Vagina (tissue), 2 donors: ENCODE results near the gene GNPTG.

Experiments
- CTCF ChIP-seq, 3 experiments: fragments of 450-650 bp in 2 of 3; fragments of 200-600 bp in 1 of 3; sonication (generic) in 1 of 3; IDR thresholded peaks; one replicate each; pipeline ENCODE4 v1.5.1; 2017 to 2019; ENCODE audit warnings: antibody characterized with exemption in 3 of 3, mild to moderate bottlenecking in 2 of 3, moderate library complexity in 2 of 3
- POLR2A ChIP-seq, 2 donors: fragments of 450-650 bp; IDR thresholded peaks; one replicate each; pipeline ENCODE4 v1.6.1; 2017; ENCODE audit warnings: antibody characterized with exemption in 2 of 2, mild to moderate bottlenecking in 2 of 2, moderate library complexity in 2 of 2

DNA sequence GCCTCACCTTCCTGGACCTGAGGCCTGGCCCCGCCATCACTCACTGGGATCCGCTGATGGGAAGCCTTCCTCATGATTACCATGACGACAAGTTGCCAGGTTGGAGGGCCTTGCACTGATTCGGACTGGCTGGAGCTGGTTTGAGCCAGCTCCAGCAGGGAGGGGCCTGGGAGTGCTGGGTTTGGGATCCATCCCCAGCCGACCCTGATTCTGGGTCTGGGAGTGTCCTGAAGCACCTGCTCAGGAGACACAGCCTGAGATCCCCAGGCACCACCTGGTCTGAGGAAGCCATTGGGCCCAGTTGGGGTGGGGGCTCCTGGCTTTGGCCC is 24.1 kb upstream of the GNPTG start:
- no peak for TF ChIP-seq CTCF (IDR thresholded peaks at IDR 0.05)
- no peak for TF ChIP-seq POLR2A (IDR thresholded peaks at IDR 0.05)
